Measurements from ENCODE around the gene INPP5A.

DNA sequence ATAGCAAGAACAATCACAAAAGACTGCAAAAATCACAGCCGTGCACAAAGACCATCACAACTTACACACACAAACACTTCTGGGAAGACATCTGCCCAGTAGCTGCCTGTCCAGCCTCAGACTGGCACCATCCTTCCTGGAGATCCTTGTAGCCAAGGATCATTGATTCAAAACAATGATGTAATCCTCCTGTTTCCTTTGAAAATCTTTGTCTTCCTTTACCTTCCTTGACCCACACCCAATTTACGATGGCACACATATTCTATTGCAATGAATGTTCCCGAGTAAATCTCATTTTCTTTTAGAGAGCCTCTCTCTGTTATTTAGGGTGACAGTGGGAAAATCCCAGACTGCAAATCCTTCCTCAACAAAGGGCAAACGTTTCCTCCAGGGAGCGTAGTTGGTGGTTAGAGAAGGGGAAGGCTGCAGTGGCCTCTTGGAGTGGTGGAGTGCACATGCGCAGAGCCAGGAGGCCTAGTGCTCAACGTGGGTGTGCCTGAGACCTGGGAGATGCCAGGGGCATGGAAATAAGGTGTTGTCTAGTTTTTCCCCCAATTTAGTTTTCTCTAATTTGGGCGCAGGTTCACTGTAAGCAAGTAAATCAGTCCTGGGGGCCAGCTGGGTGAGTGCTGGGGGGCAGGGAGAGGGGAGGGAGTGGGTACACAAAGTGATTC is 3.1 kb upstream of the INPP5A start:
- TF ChIP-seq, protein P1, sequence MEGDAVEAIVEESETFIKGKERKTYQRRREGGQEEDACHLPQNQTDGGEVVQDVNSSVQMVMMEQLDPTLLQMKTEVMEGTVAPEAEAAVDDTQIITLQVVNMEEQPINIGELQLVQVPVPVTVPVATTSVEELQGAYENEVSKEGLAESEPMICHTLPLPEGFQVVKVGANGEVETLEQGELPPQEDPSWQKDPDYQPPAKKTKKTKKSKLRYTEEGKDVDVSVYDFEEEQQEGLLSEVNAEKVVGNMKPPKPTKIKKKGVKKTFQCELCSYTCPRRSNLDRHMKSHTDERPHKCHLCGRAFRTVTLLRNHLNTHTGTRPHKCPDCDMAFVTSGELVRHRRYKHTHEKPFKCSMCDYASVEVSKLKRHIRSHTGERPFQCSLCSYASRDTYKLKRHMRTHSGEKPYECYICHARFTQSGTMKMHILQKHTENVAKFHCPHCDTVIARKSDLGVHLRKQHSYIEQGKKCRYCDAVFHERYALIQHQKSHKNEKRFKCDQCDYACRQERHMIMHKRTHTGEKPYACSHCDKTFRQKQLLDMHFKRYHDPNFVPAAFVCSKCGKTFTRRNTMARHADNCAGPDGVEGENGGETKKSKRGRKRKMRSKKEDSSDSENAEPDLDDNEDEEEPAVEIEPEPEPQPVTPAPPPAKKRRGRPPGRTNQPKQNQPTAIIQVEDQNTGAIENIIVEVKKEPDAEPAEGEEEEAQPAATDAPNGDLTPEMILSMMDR (IDR thresholded peaks at IDR 0.05) = no peak
- no peak for TF ChIP-seq POLR2A (IDR thresholded peaks at IDR 0.05)
